K562 (cell line): ENCODE data around the gene MGAT4B. TPM values are rescaled to one million over a fixed set of nuclear protein-coding genes. Genes with fewer than 3 reads are reported as not detected.
A peak's percentile ranks its signal among the peaks of the same experiment; 100 is the strongest.

Experiments
- ATAC-seq: fragments of 200-7000 bp; cut with Tn5 transposase; 3 replicates; pipeline ENCODE4 v1.9.1; 2020; ENCODE audit warnings: moderate library complexity
- BruUV-seq: library from RNA; stranded (reverse); fragments of 400-500 nt; replicated peaks from 2 replicates; lab custom pipeline; 2021; lab: Mats Ljungman, UMichigan
- CTCF ChIA-PET: fragments of 300-600 bp; formaldehyde crosslinking; extraction: SDS; loops from one replicate; lab custom pipeline; 2021; ENCODE audit warnings: low intra/inter-chr PET ratio; lab: Yijun Ruan, JAX
- POLR2A ChIA-PET: fragments of 300-600, 350-650 bp; sonication (Branson Sonifier 250); formaldehyde crosslinking; extraction: SDS; loops from one replicate; lab custom pipeline; 2021; ENCODE audit warnings: antibody characterized with exemption, inconsistent platforms; lab: Yijun Ruan, JAX
- DNase-seq, 4 experiments: peaks; one replicate each; pipeline versions ENCODE4 v3.0.0 to v3.0.0-alpha.2; 2011 to 2018; ENCODE audit warnings: low spot score in 3 of 4, mixed read lengths in 3 of 4; ENCODE audit errors: extremely low read depth in 1 of 4
- FAIRE-seq: peaks from 2 replicates; lab custom pipeline; 2011; peaks lifted over from hg19 to GRCh38; lab: Jason Lieb, UNC
- H2AFZ ChIP-seq: 2 replicates; pipeline ENCODE4 v1.6.0; 2011; ENCODE audit warnings: low read depth, low read length, control low read depth, inconsistent platforms
- H3K27ac ChIP-seq: fragments of 200-600 bp; 3 replicates; pipeline ENCODE4 v1.8.0; 2011; ENCODE audit warnings: low read depth, mild to moderate bottlenecking, control low read depth, inconsistent platforms, low read length, moderate library complexity, mixed read lengths; ENCODE audit errors: extremely low read depth
- H3K27me3 ChIP-seq, 2 experiments: fragments of 300-600 bp in 1 of 2; 2 replicates in 1 of 2; 3 replicates in 1 of 2; pipeline versions ENCODE4 v1.6.0 to v1.8.0; 2011; ENCODE audit warnings: inconsistent platforms in 2 of 2, low read length in 2 of 2, mild to moderate bottlenecking in 1 of 2, mixed read lengths in 1 of 2, moderate library complexity in 1 of 2; ENCODE audit not compliant: control insufficient read depth in 2 of 2, insufficient read depth in 2 of 2
- H3K36me3 ChIP-seq: fragments of 300-600 bp; 3 replicates; pipeline ENCODE4 v1.8.0; 2011; ENCODE audit warnings: mild to moderate bottlenecking, low read length, inconsistent platforms; ENCODE audit not compliant: control insufficient read depth, insufficient read depth
- H3K4me1 ChIP-seq, 2 experiments: fragments of 200-600 bp in 1 of 2; replicated peaks in 1 of 2; 2 replicates in 1 of 2; 3 replicates in 1 of 2; pipeline versions ENCODE4 v1.5.1 to v1.8.0; 2011; ENCODE audit warnings: inconsistent platforms in 2 of 2, low read length in 2 of 2, mild to moderate bottlenecking in 1 of 2, mixed read lengths in 1 of 2, moderate library complexity in 1 of 2; ENCODE audit not compliant: control insufficient read depth in 2 of 2, insufficient read depth in 2 of 2
- H3K4me2 ChIP-seq: 2 replicates; pipeline ENCODE4 v1.6.1; 2011; ENCODE audit warnings: low read length, control low read depth, inconsistent platforms, mixed read lengths; ENCODE audit not compliant: insufficient read depth
- H3K4me3 ChIP-seq: fragments of 200-600 bp; sonication (generic), shearing (Covaris generic); 2 replicates; pipeline ENCODE4 v1.5.1; 2016; ENCODE audit warnings: control low read depth, inconsistent platforms
- H3K79me2 ChIP-seq: fragments of 200-600 bp; 3 replicates; pipeline ENCODE4 v1.8.0; 2011; ENCODE audit warnings: low read length, inconsistent platforms; ENCODE audit not compliant: control insufficient read depth, insufficient read depth
- H3K9ac ChIP-seq, 2 experiments: 2 replicates each; pipeline versions ENCODE4 v1.6.0 to v1.6.1; 2011; ENCODE audit warnings: low read depth in 2 of 2, low read length in 2 of 2, control low read depth in 1 of 2, inconsistent platforms in 1 of 2, mild to moderate bottlenecking in 1 of 2, mixed read lengths in 1 of 2; ENCODE audit not compliant: insufficient read depth in 1 of 2
- H3K9me1 ChIP-seq: one replicate; pipeline ENCODE4 v1.6.0; 2011; ENCODE audit warnings: inconsistent platforms, mild to moderate bottlenecking, low read length, moderate library complexity; ENCODE audit not compliant: control insufficient read depth, insufficient read depth
- H3K9me3 ChIP-seq: replicated peaks from 2 replicates; pipeline ENCODE4 v1.5.1; 2011; ENCODE audit warnings: low read depth, low read length, inconsistent platforms; ENCODE audit not compliant: control insufficient read depth, insufficient read depth
- H4K20me1 ChIP-seq: replicated peaks from 2 replicates; pipeline ENCODE4 v1.6.1; 2011; ENCODE audit warnings: low read length, inconsistent platforms, mixed read lengths; ENCODE audit not compliant: control insufficient read depth, insufficient read depth
- NFIC ChIP-seq: fragments of 450-650 bp; IDR thresholded peaks from 2 replicates; pipeline ENCODE4 v1.6.1; 2017; ENCODE audit warnings: mild to moderate bottlenecking, inconsistent platforms
- POLR2G ChIP-seq: fragments of 200-400 bp; formaldehyde crosslinking; IDR thresholded peaks from 2 replicates; pipeline ENCODE4 v1.6.1; 2017; ENCODE audit warnings: low read depth, mild to moderate bottlenecking, antibody characterized with exemption, low read length, moderate library complexity
- WGBS: fragments of 100-300 bp; shearing (Covaris generic); methylation state at CpG from one replicate; pipeline ENCODE4 v1.1.6; 2016; ENCODE audit warnings: low coverage, mixed read lengths; ENCODE audit not compliant: insufficient coverage; ENCODE audit errors: missing lambda C conversion rate; 5-methylcytosine and 5-hydroxymethylcytosine counted together
- in situ Hi-C: fragments of 300-500 bp; cut with MboI; formaldehyde crosslinking; loops from 4 replicates; pipeline ENCODE4 v1.15.0; 2018; ENCODE audit warnings: inconsistent platforms, mixed read lengths
- intact Hi-C: fragments of 100-400 bp; cut with micrococcal nuclease; formaldehyde crosslinking; loops from 2 replicates; pipeline ENCODE4 v1.14.2; 2022
- polyA plus RNA-seq, 8 experiments: library from polyadenylated mRNA; depleted of rRNA in 4 of 8; stranded (reverse) in 5 of 8; unstranded in 3 of 8; fragments of >200 nt; fragmentation: Nextera tagmentation in 2 of 8; fragmentation: Illumina TruSeq in 1 of 8; extraction: Ambion mirVana in 2 of 8; extraction: Trizol in 1 of 8; gene quantifications; 2 replicates each; pipeline versions ENCODE4 v1.2.1 to v1.2.3, GENCODE V29; 2011 to 2014; ENCODE audit warnings: inconsistent platforms in 1 of 8, missing spikeins in 1 of 8
- total RNA-seq, 7 experiments: library from RNA; depleted of rRNA in 6 of 7; stranded (reverse); fragments of >200 nt in 6 of 7; fragmentation: Illumina TruSeq in 2 of 7; extraction: Trizol in 2 of 7; gene quantifications; 2 replicates each; pipeline versions ENCODE4 v1.2.1 to v1.2.3, GENCODE V29; 2011 to 2021; ENCODE audit warnings: low replicate concordance in 1 of 7
- TF ChIP-seq, protein P1 (sequence below): fragments of 450-650 bp; IDR thresholded peaks from 2 replicates; pipeline ENCODE4 v1.6.1; 2018; ENCODE audit not compliant: partially characterized antibody

The MGAT4B gene
- total and polyA plus RNA-seq, 9 of the 15 experiments (the other 6 are each of a cell fraction or from before 2014, with no cell fraction given) = 0.34 to 133 (median 75.4) TPM

DNA sequence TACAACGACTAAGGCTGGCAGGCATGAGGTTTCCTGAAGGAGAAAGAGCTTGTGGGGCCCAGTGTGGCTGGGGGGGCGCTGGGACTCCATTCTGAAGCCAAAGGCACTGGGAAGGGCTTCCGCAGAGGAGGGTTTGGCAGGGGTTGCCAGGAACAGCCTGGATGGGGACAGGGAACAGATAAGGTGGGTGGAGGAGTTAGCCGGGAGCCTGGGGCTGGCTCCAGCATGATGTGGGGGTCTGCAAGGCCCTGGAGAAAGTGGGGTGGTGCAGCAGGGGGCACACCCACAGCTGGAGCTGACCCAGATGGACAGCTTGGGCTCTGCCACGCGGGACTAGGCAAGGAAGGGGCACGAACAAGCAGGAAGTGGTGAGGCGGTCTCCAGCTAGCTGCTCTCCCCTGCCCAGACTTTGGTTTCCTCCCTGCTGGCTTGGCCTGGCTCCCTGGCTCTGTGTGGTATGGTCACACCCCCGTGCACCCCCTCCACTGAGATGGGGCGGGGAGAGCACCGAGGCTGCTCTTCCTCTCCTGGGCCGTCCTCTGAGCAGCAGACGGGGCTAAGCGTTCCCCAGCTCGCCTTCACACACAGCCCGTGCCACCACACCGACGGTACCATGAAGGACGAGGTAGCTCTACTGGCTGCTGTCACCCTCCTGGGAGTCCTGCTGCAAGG lies 13.1 kb downstream of the MGAT4B start, which contains the start of gene LTC4S:
LTC4S (plus strand) TSS at position 519 of the 672 bp plus-strand sequence; CDS start at position 614, 95 bp downstream.
- no peaks in the 10 kb centered on the region for H3K27me3 ChIP-seq
- FAIRE-seq = no peak
- H4K20me1 ChIP-seq = no peaks in the 10 kb centered on the region
- no peak within 1 kb of the TSS for H3K4me3 ChIP-seq
- no peak for DNase-seq
- peaks cover 20% of the 10 kb centered on the region; the same call in 1 of the 3 replicates for H3K36me3 ChIP-seq
- TF ChIP-seq NFIC (no peak), POLR2G (0 out of 2 replicates have a peak, but pooled peaks have one; percentile 40)
- TF ChIP-seq, protein P1, sequence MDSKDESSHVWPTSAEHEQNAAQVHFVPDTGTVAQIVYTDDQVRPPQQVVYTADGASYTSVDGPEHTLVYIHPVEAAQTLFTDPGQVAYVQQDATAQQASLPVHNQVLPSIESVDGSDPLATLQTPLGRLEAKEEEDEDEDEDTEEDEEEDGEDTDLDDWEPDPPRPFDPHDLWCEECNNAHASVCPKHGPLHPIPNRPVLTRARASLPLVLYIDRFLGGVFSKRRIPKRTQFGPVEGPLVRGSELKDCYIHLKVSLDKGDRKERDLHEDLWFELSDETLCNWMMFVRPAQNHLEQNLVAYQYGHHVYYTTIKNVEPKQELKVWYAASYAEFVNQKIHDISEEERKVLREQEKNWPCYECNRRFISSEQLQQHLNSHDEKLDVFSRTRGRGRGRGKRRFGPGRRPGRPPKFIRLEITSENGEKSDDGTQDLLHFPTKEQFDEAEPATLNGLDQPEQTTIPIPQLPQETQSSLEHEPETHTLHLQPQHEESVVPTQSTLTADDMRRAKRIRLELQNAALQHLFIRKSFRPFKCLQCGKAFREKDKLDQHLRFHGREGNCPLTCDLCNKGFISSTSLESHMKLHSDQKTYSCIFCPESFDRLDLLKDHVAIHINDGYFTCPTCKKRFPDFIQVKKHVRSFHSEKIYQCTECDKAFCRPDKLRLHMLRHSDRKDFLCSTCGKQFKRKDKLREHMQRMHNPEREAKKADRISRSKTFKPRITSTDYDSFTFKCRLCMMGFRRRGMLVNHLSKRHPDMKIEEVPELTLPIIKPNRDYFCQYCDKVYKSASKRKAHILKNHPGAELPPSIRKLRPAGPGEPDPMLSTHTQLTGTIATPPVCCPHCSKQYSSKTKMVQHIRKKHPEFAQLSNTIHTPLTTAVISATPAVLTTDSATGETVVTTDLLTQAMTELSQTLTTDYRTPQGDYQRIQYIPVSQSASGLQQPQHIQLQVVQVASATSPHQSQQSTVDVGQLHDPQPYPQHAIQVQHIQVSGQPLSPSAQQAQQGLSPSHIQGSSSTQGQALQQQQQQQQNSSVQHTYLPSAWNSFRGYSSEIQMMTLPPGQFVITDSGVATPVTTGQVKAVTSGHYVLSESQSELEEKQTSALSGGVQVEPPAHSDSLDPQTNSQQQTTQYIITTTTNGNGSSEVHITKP = peak; percentile 18
- H3K4me2 ChIP-seq = no peak within 1 kb of the TSS
- no peaks in the 10 kb centered on the region for H3K79me2 ChIP-seq
- peaks cover 0 to 43% of the 10 kb centered on the region in 2 experiments; a peak in 2 of 5 replicates for H3K4me1 ChIP-seq
- H2AFZ ChIP-seq = no peak within 1 kb of the TSS
- intact Hi-C loops = no loop called here
- ChIA-PET POLR2A (interaction anchor here (0.7 to 1.0 kb wide), 2 partner anchors 14 to 30 kb away, joined by 3 to 5 read pairs; no protein-coding TSS in a partner anchor), CTCF (no interaction called here)
- in situ Hi-C loops = no loop called here
- peak; percentile 16; the same call in 2 of the 3 replicates for ATAC-seq
- no TSS peak for BruUV-seq
- peak within 1 kb of the TSS in 1 of 2 experiments; percentile 83; a peak in 2 of 4 replicates for H3K9ac ChIP-seq
- no peaks in the 10 kb centered on the region for H3K9me3 ChIP-seq
- WGBS = 62% methylated on average over 15 of the region's 19 CpGs
- no peak within 1 kb of the TSS for H3K27ac ChIP-seq
- no peaks in the 10 kb centered on the region for H3K9me1 ChIP-seq
